Sigmoid colon (tissue), 7 donors: Measurements from ENCODE around the gene KRT12. TPM values are rescaled to one million over a fixed set of nuclear protein-coding genes. Genes with fewer than 3 reads are reported as not detected.
"Not testable (repeated sequence)": the region's sequence is repeated elsewhere in the genome, so short reads cannot be mapped to it uniquely, and the experiment has no call there.

Experiments
- DNase-seq: peaks from one replicate; pipeline ENCODE4 v3.0.0-alpha.2; 2019
- H3K27ac ChIP-seq, 4 donors: fragments of 200-600 bp; sonication (generic); one replicate each; pipeline ENCODE4 v1.5.1; 2016 to 2019; ENCODE audit warnings: mild to moderate bottlenecking in 1 of 4
- H3K27me3 ChIP-seq, 3 donors: fragments of 200-600 bp; sonication (generic); one replicate each; pipeline ENCODE4 v1.5.1; 2019; ENCODE audit warnings: mild to moderate bottlenecking in 1 of 3
- H3K36me3 ChIP-seq, 4 donors: fragments of 200-600 bp; sonication (generic); one replicate each; pipeline ENCODE4 v1.5.1; 2016 to 2019
- H3K4me1 ChIP-seq, 4 donors: fragments of 200-600 bp; sonication (generic); one replicate each; pipeline ENCODE4 v1.5.1; 2017 to 2019
- H3K4me3 ChIP-seq, 4 donors: fragments of 200-600 bp; sonication (generic); one replicate each; pipeline ENCODE4 v1.5.1; 2017 to 2019; ENCODE audit warnings: mild to moderate bottlenecking in 2 of 4, moderate library complexity in 1 of 4
- H3K9me3 ChIP-seq, 4 donors: fragments of 200-600 bp in 3 of 4; sonication (generic) in 3 of 4; one replicate each; pipeline versions ENCODE4 v1.5.1 to v1.6.1; 2013 to 2019
- CTCF ChIP-seq, 4 experiments: fragments of 450-650 bp in 3 of 4; fragments of 200-600 bp in 1 of 4; IDR thresholded peaks; one replicate each; pipeline ENCODE4 v1.5.1; 2016 to 2019; ENCODE audit warnings: antibody characterized with exemption in 4 of 4, mild to moderate bottlenecking in 3 of 4, moderate library complexity in 2 of 4
- EP300 ChIP-seq, 4 donors: sonication (generic); formaldehyde crosslinking; IDR thresholded peaks; one replicate each; pipeline ENCODE4 v1.6.1; 2017; ENCODE audit warnings: antibody characterized with exemption in 4 of 4
- POLR2A ChIP-seq, 2 donors: fragments of 450-650 bp; IDR thresholded peaks; one replicate each; pipeline ENCODE4 v1.6.1; 2016; ENCODE audit warnings: antibody characterized with exemption in 2 of 2, mild to moderate bottlenecking in 2 of 2, moderate library complexity in 2 of 2
- POLR2AphosphoS5 ChIP-seq, 4 donors: sonication (generic); formaldehyde crosslinking; IDR thresholded peaks; one replicate each; pipeline ENCODE4 v1.6.1; 2017; ENCODE audit warnings: antibody characterized with exemption in 4 of 4
- WGBS, 2 donors: extraction: QIAGEN DNeasy Blood & Tissue Kit; methylation state at CpG; one replicate each; pipeline ENCODE4 v1.1.7; 2013; 5-methylcytosine and 5-hydroxymethylcytosine counted together
- intact Hi-C: fragments of 100-400 bp; cut with DNase I; formaldehyde crosslinking; loops from one replicate; pipeline ENCODE4 v1.15.1; 2023
- polyA plus RNA-seq, 3 donors: library from polyadenylated mRNA; stranded (reverse); fragments of 200-250 nt; gene quantifications; one replicate each; pipeline ENCODE4 v1.2.3, GENCODE V29; 2013
- total RNA-seq, 4 donors: library from RNA; depleted of rRNA; stranded (reverse); fragments of >200 nt; gene quantifications; one replicate each; pipeline ENCODE4 v1.1.0, GENCODE V29; 2016
- donor health status: healthy with polysubstance abuse.
- donor health status: Bipolar disorder and iron deficiency.
- donor health status: healthy.

KRT12 gene
- total and polyA plus RNA-seq, 7 donors, result 1.2 to 1.8 (median 1.3) TPM; not detected in 4

- Histone ChIP-seq H3K4me3 (peak overlapping the region; percentile 53 to 83 (median 72)), H3K9me3 (peaks cover 0 to 3% (median 0%) of the 10 kb centered on the region in 4 donors), H3K27me3 (no peaks in the 10 kb centered on the region), H3K4me1 (peaks cover 0 to 15% (median 0%) of the 10 kb centered on the region in 4 donors), H3K27ac (peak overlapping the region; percentile 78 to 89 (median 82)), H3K36me3 (peaks cover 0 to 11% (median 0%) of the 10 kb centered on the region in 4 donors)
- 2% methylated on average over 73 of the region's 73 CpGs for WGBS, 2 donors
- TF ChIP-seq POLR2A (IDR thresholded peaks at IDR 0.05), result no peak
- TF ChIP-seq POLR2AphosphoS5 (IDR thresholded peaks at IDR 0.05), result peak in 3 of 4 donors; percentile 18 to 69 (median 60)
- TF ChIP-seq EP300 (IDR thresholded peaks at IDR 0.05), result no peak
- TF ChIP-seq CTCF (IDR thresholded peaks at IDR 0.05), result no peak
- intact Hi-C loops, result loop anchor here (5.0 kb wide), 1 partner anchor 172 kb away; the partner anchor contains the start of gene SMARCE1
- peak; percentile 86 for DNase-seq
These were observed 48.1 kb downstream of the KRT12 start for GRCh38 chr17:40818733-40819527.

DNA sequence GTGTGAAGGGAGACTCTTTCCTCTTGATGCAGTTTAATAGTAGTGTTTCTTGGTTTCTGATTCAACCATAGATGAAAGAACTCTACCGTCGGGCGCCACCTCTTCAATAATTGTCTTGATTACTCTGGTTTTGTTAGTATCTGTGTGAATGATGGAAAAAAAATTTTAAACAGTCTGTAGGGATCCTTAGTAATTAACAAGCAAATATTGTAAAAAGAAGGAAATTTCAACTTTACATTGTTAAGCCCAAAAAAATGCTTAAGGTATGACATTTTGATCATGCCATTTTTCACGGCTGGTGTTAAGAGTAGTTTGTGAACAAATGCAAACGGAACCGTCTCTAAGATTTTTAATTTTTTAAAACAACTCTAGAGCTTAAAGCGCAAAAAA lies 48.7 kb downstream of the KRT12 start:
- Histone ChIP-seq H3K9me3 (peaks cover 0 to 3% (median 0%) of the 10 kb centered on the region in 4 donors), H3K27me3 (no peaks in the 10 kb centered on the region), H3K36me3 (peaks cover 0 to 11% (median 0%) of the 10 kb centered on the region in 4 donors), H3K4me1 (peaks cover 0 to 15% (median 0%) of the 10 kb centered on the region in 4 donors), H3K27ac (peak overlapping the region; percentile 78 to 89 (median 82)), H3K4me3 (peak overlapping the region; percentile 53 to 83 (median 72))
- no peak for TF ChIP-seq POLR2AphosphoS5 (IDR thresholded peaks at IDR 0.05)
- TF ChIP-seq POLR2A (IDR thresholded peaks at IDR 0.05), result no peak
- WGBS, 2 donors, result 11 to 18% methylated on average over 7 of the region's 7 CpGs
- DNase-seq, result no peak
- intact Hi-C loops, result loop anchor here (5.0 kb wide), 1 partner anchor 171 kb away; the partner anchor contains the start of gene SMARCE1

- peaks cover 0 to 15% (median 0%) of the 10 kb centered on the region in 4 donors for H3K4me1 ChIP-seq
- H3K36me3 ChIP-seq, result peaks cover 0 to 11% (median 0%) of the 10 kb centered on the region in 4 donors
- H3K4me3 ChIP-seq, result no peak overlapping the region
- no peak for TF ChIP-seq CTCF (IDR thresholded peaks at IDR 0.05)
- no peak for DNase-seq
- H3K27me3 ChIP-seq, result peaks cover 0 to 9% (median 0%) of the 10 kb centered on the region in 3 donors
- H3K27ac ChIP-seq, result no peak overlapping the region
- intact Hi-C loops, result loop anchor here (5.0 kb wide), 1 partner anchor 170 kb away; the partner anchor contains the start of gene SMARCE1
- WGBS, 2 donors, result 97 to 99% methylated on average over 4 of the region's 4 CpGs
- peaks cover 0 to 3% (median 0%) of the 10 kb centered on the region in 4 donors for H3K9me3 ChIP-seq
These were observed 49.8 kb downstream of the KRT12 start for GRCh38 chr17:40817103-40817682.

GRCh38 chr17:40816569-40816968 lies 50.5 kb downstream of the KRT12 start:
- 96% methylated on average over 3 of the region's 3 CpGs for WGBS, 2 donors
- H3K27me3 ChIP-seq, result peaks cover 0 to 10% (median 0%) of the 10 kb centered on the region in 3 donors
- H3K4me1 ChIP-seq, result peaks cover 0 to 15% (median 0%) of the 10 kb centered on the region in 4 donors
- TF ChIP-seq EP300 (IDR thresholded peaks at IDR 0.05), result no peak
- TF ChIP-seq CTCF (IDR thresholded peaks at IDR 0.05), result no peak
- TF ChIP-seq POLR2A (IDR thresholded peaks at IDR 0.05), result no peak
- TF ChIP-seq POLR2AphosphoS5 (IDR thresholded peaks at IDR 0.05), result no peak
- intact Hi-C loops, result loop anchor here (5.0 kb wide), 1 partner anchor 169 kb away; the partner anchor contains the start of gene SMARCE1
- peaks cover 0 to 3% (median 0%) of the 10 kb centered on the region in 4 donors for H3K9me3 ChIP-seq
- H3K27ac ChIP-seq, result no peak overlapping the region
- H3K36me3 ChIP-seq, result peaks cover 0 to 11% (median 0%) of the 10 kb centered on the region in 4 donors
- no peak for DNase-seq
- no peak overlapping the region for H3K4me3 ChIP-seq

DNA sequence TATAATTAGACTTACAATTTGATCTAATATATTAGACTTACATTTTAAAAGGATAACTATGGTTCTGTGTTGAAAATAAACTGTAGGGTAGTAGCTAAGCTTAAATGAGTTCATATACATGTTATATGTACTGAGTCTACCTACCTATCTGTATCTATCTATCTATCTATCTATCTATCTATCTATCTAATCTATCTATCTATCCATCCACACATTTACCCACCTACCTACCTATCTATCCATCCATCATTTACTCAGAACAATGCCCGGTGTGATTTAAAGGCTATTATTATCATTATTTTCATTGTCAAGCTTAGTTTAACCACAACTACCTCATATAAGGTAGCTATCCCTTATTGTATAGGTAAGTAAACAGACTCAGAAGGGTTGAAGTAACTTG lies 51.6 kb downstream of the KRT12 start:
- DNase-seq, result no peak
- Histone ChIP-seq H3K4me3 (no peak overlapping the region), H3K36me3 (peaks cover 0 to 11% (median 0%) of the 10 kb centered on the region in 4 donors), H3K9me3 (peaks cover 0 to 3% (median 0%) of the 10 kb centered on the region in 4 donors), H3K4me1 (peaks cover 0 to 15% (median 0%) of the 10 kb centered on the region in 4 donors), H3K27me3 (peaks cover 0 to 21% (median 0%) of the 10 kb centered on the region in 3 donors), H3K27ac (no peak overlapping the region)
- intact Hi-C loops, result loop anchor here (5.0 kb wide), 1 partner anchor 168 kb away; the partner anchor contains the start of gene SMARCE1
- TF ChIP-seq POLR2A (IDR thresholded peaks at IDR 0.05), result no peak
- WGBS, 2 donors, result 90 to 97% methylated on average over 1 of the region's 1 CpG

- H3K27ac ChIP-seq, H3K4me3 ChIP-seq, H3K9me3 ChIP-seq, DNase-seq: not testable (repeated sequence)
- intact Hi-C loops, result loop anchor here (5.0 kb wide), 1 partner anchor 167 kb away; the partner anchor contains the start of gene SMARCE1
- 85 to 86% methylated on average over 3 of the region's 3 CpGs for WGBS, 2 donors
- H3K36me3 ChIP-seq, result peaks cover 0 to 11% (median 0%) of the 10 kb centered on the region in 4 donors
- peaks cover 0 to 12% (median 0%) of the 10 kb centered on the region in 4 donors for H3K4me1 ChIP-seq
- peaks cover 0 to 27% (median 0%) of the 10 kb centered on the region in 3 donors for H3K27me3 ChIP-seq
These were observed 52.4 kb downstream of the KRT12 start for GRCh38 chr17:40814657-40815056.
